EH (cell line): Measurements from ENCODE around the gene FSTL1.

Experiments used
- DNase-seq: peaks from one replicate; pipeline ENCODE4 v3.0.0-alpha.2; 2015; ENCODE audit warnings: low read depth

The FSTL1 gene, protein sequence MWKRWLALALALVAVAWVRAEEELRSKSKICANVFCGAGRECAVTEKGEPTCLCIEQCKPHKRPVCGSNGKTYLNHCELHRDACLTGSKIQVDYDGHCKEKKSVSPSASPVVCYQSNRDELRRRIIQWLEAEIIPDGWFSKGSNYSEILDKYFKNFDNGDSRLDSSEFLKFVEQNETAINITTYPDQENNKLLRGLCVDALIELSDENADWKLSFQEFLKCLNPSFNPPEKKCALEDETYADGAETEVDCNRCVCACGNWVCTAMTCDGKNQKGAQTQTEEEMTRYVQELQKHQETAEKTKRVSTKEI

DNA sequence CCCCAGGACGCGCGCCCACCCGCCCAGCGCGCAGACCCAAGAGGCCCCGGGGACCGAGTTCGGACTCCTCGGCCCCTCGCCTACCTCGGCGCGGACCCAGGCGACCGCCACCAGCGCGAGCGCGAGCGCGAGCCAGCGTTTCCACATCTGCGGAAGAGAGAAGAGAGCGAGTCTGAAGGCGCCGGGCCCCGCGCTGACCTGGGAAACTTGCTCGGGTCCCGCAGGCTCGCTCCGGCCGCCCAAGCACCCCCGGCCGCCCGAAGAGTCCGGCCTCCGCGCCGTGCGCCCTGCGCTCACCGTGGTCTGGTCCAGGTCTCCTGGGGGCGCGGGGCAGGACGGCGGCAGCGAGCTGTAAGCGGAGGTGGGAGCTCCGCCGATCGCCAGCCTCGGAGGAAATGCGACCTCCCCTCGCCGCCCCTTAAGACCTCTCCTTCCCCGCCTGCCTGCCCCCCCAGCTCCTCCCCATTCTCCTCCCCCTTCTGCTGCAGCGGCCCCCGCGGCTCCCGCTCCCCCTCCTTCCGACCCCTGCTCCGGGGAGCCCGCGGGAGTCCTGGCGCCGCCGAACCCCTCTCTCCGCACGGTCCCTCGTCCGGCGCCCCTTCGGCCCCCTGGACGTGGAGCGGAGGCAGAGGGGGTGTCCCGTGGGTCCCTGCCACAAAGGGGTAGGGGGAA lies at the start of gene FSTL1:
Gene FSTL1 (minus strand): TSS at position 393 of the 672 bp plus-strand sequence. CDS start 246 bp downstream, at position 147.
- DNase-seq = peak; percentile 87

DNA sequence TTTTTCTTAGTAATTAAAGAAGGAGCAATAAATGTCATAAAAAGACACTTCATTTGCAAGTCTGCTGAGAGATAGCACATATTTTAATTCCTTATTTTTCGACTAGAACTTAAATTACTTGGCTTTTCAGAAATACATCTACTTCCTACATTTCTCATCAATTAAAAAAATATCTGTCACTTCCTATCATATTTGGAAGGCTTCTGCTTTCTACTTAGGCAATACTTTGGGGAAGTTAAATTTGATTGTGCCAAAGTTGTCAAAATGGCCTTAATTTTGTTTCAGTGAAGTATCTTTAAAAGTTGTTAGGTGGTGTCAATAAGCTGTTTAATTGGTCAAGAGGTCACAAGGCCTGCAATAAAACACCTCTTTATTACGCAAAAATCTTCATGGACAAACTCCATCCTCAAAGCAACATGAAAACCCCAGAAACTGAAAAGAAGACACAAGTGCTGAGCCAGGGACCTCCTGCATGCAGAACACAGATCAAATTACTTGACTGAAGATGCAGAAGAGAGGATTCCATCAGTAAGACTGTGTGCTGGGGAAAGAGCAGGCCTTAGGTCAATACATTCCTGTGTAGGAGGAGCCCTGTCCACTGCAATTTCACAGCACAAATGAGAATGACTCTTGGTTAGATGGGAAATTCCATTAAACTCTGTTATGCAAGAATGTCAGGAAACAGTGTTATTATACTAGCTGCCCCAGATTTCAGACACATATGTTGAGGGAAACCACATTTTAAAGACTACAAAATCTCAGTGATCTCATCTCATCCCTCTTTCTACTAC lies 48.0 kb upstream of the FSTL1 start:
- peak; percentile 99 for DNase-seq

DNA sequence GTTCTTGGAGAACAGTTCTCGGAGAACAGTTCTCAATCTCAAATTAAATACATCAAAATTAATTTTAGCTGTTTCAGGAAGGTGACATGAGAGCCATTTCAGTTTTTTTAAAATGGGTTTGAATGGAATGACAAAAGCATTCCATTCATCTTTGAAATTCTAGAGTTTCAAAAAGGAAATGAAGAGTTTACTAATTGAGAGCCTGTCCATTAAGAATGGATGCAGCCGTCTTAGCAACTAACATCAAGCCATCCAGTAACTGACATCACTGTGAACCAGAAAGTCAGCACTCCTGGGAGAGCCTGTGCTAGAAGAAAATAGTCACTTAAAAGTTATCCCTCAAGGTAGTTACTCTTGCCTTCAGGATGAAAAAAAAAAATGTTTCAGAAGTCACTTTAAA lies 47.0 kb upstream of the FSTL1 start:
- DNase-seq = peak; percentile 78

DNA sequence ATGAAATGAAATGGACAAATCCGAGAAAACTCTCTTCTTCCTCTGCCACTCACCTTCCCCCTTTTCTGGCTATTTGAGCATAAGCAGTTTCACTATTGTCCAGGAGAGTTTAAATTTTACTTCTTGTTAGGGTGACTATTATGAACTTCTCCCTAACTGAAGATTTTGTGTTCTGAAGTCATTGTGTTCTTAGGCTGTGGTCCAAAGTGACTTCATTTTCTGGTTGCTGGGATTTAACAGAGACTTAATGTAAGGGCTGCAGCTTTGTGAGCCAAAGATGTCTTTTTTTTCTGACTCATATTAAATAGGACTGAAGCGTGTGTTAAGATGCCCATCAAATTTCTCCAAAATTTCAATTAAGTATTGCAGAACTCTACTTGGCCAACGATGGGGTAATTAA lies 46.5 kb upstream of the FSTL1 start:
- DNase-seq = peak; percentile 97

DNA sequence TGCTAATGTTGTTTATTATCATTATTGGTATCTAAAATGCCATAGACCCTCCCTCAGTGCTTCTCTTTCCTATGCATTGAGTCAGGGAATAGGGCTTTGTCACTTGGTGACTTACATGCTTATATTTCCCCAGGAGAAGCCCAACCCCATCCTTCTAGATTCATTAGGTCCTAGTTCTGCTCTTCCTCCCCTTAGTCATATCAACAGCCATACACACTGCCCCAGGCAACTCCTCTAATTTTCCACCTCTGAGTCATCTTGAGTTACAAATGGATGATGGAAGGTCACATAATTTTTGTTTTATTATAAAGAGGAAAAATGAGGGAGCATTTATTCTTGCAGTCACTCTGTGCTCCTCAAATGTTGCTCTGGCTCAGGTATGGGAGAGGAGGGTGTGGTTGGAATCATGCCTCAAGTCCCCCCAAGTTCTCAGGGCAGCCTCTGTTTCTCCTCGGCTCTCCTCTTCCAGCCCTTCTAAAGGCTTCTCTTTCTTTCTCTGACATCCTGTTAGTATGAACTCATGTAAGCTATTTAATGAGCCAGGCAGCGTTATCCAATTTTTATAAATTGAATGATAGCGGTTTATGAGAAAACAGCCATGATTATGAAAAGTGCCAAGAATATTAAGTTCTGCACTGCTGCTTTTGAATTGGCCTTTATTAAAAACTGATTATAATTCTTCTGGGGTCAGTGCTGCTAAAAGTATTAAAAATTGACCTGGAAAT lies 45.6 kb upstream of the FSTL1 start:
- peak; percentile 96 for DNase-seq

DNA sequence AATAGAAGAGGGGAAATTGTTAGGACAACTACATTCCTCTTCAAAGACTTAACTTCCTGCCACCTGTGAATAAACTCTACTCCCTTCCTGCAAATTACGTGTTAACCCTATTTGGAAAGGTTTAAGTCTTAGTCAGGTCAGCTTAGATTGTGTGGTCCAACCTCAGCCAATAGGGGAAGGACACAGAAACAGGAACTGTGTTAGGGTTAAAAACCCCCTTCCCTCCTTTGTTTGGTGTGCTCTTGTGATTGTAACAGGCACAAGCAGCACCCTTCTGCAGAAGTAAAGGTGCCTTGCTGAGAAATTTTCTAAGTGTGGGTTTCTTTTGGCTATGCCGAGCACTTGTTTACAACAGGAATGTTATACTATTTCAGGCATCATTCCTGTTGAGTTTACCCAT lies 45.0 kb upstream of the FSTL1 start:
- DNase-seq = no peak

DNA sequence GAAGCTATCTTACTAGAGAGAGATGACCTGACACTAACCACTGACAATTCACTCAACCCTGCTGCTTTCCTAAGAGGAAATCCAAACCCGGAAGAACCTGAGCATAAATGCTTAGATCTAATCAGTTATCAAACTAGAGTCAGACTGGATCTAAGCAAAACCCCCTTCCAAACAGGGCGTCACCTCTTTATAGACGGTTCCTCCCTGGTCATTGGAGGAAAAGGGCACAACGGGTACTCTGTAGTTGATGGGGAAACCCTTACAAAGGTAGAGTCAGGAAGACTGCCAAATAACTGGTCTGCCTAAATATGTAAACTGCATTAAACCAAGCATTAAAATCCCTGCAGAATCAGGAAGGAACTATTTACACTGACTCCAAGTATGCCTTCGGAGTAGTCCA lies 41.3 kb upstream of the FSTL1 start:
- no peak for DNase-seq

DNA sequence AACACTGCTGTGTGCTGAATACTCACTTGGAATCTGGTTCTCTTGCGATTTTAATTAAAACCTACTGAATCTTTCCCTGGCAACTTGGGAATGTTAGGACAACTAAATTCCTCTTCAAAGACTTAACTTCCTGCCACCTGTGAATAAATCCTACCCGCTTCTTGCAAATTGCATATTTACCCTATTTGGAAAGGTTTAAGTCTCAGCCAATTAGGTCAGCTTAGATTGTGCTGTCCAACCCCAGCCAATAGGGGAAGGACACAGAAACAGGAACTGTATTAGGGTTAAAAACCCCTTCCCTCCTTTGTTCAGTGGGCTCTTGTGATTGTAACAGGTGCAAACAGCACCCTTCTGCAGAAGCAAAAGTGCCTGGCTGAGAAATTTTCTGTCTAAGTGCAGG lies 38.6 kb upstream of the FSTL1 start:
- no peak for DNase-seq

DNA sequence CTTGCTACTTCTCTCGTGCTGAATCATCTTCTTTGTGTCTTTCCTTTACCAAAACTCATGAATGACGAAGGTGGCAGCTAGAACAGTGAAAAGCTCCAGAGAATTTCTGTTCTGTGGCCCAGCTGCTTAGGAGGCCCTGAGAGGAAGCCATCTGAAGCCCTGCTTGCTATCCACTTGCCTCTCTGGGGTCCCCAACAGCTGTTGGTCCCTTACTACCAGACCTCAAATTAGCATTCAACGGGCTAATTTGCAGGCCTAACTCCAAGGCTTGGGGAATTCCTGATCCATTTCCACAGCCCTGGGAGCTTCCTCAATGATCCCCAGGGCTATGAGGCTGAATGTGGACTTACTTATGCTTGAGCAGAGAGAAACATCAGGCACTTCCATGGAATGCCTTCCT lies 37.5 kb upstream of the FSTL1 start:
- DNase-seq = no peak

DNA sequence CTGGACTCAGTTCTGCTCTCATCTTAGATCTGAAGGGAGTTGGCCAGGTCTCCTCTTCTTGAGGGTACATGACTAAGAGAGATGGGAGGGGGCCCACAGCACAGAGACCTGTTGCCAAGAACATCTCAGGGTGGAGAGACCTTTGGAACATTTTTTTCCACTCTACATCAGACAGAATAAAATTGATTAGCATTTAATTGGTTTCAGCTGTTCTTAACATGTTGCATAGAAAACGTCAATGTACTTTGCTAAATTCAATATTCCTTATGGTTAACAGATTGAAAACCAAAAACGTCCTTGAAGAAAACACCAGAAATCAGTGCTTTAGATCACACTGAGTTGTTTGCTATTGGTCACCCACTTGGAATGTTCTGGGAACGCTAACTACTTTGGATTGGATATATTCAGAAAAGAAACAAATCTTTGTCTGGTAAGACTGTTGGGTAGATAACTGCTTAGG lies 36.4 kb upstream of the FSTL1 start:
- DNase-seq = peak; percentile 80

DNA sequence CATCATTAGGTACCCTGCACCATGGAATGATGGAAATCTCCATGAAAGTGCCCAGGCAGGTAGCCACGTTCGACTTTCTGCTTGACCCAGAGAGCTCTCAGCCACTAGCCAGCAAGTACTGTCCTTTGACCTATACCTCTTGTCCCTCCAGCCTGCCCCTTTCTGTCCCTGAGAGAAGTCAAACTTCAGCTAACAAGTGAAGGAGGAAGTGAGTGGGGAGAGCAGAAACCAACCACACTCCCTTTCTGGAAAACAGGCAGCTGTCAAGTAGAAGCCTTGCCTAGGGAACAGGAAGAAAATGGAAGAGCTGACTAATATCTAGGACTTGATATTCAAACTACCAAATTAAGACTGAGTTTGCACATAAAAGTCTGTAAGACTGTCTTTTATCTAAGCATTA lies 30.3 kb upstream of the FSTL1 start:
- DNase-seq = no peak

DNA sequence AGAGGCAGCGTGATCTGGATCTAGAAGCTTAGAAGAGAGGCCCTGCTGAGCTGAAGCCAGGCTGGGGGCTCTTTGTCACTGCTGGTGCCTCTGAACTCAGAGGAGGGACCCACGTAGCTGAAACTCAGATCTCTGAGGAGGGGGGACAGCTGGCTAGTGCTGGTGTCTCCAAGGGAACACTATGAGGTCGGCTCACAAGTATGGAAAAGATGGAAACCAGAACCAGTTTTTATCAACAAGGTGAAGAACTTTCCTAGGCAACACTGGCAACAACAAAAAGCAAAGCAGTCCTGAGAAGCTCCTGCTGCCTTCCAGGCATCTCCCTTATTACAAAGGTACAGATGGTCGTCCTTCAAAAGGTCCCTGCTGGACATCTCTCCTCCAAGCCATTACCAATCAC lies 27.0 kb upstream of the FSTL1 start:
- no peak for DNase-seq

DNA sequence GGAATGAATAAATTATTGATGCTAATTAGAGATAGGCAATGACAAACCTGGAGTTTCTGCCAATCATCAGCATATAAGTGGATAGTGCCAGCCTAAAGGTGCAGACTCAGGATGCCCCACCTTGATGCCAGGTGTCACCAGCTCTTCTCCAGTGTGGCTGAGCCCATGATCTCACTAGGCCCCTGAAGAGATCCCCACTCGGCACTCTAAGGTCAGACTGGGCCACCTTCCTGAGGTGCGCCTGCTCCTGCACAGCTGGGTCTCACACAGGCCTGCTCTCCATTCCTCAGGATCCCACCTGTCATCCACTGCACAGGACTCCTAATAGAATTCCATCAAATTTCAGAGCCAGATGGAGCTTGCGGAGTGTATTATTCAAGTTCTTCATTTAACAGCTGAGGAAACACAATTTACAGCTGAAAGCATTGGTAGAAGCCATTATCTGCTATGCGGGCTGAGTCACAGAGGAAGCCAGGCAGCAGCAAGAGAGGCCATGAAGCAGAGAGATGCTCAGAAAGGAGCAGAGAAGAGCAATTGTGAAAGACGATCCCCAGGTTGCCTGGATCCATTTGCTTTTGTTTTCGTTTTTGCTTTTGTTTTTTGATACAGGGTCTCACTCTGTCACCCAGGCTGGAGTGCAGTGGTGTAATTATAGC lies 25.1 kb upstream of the FSTL1 start:
- peak; percentile 68 for DNase-seq

DNA sequence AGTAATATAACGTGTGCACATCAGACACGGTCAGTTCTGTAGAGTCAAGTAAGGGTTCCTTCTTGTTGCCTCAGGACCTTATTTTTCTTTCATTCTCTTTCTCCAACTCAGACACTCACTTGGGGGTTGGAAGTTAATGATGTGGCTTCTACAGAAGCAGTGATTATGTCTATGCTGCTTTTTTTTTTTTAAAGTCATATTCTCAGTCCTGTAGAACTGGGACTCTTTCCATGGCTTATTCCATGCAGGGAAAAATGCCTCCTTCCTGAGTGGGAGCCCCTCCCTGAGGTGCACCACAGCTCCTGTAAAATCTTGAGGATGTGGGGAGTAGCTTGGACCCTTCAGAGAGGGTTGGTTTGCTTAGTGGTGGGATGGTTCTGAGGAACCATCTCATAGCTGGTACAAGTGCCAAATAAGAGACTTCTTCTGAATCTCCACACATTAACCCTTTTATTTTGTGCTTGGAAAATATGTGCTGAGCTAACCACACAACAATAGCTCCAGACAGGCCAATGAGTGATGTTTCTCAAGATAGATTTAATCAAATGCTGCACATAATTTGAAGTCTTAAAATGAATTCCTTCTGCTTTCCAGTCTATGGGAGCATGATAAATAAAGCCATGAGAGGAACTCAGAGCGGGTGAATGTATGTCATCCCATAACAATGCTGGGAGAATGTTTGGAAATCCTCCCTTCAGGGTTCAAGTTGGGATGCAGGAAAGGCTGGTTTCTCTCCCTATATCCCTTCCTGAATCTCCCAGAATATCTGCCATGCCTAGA lies 23.3 kb upstream of the FSTL1 start:
- peak; percentile 96 for DNase-seq

DNA sequence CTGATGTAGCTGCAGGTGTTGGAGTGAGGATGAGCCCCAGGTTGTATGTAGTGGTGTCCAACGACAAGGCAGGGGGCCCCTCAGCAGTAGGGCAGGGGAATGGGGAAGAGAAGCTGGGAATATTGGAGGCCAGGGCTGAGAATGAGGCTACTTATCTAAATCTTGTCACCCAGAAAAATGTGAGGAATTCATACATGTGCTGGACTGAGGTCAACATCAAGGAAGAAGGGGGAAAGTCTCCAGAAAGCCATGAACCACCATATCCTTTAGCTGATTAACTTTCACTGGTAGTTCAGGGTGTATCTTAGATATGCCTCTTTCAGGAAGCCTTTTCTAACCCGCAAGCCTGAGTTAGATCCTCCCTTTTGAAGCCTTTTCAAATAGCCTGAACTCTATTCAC lies 22.6 kb upstream of the FSTL1 start:
- DNase-seq = peak; percentile 76

DNA sequence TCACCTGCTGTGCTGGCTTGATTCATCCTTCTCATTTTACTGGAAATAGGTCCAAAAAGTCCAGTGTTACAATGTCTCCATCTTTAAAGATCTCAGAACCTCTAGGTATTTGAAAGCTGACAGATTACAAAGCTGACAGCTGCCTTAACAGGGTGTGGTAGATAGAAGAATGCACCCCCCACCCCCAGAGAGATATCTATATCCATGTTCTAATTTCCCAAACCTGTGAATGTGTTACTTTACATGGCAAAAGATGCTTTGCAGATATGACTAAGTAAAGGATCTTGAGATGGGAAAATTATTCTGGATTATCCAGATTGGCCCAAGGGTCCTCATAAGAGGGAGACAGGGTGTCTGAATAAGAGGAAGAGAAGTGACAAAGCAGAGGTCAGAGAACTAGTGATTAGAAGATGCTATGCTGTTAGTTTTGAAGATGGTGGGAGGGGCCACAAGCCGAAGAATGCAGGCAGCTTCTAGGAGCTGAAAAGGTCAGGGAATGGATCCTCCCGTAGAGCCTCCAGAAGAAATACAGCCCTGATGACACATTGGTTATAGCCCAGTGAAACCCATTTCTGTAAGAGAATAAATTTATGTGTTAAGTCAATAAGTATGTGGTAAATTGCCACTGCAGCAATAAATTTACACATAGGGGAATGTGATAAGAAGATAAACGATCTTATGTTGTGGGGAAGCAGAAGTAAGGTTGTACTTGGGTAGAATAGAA lies 21.5 kb upstream of the FSTL1 start:
- DNase-seq = peak; percentile 73

DNA sequence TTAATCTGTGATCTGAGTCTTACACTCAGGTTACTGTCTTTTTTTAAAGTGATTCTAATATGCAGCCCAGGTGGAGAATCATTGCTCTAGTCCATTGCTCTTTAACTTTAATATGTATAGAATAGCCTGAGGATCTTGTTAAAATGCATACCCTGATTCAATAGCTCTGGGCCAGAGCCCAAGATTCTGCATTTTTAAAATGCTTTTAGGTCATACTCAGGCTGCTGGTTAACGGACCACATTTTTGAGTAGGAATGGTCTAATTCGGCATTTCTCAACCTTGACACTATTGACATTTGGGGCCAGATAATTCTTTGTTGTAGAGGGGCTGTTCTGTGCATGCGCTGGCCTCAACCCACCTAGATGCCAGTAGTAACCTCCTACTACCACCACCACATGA lies 20.9 kb upstream of the FSTL1 start:
- DNase-seq = peak; percentile 90

DNA sequence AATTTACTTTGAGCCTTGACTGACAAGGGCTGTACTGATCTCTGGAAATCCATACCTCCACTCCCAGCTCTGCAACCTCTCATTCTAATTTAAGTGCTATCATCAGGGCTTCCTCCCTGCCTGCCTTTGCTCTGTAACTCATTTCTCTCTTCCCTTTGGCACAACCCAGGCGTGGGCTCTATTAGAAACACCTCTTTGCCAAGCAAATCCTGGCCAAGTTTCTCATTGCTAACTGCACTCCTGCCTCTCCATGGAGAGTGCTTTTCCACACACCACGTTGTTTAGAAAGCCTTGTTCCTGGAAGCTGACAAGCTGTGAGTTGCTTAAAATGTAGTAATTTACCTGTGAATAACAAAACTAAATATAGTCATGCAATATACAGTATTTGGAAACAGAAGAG lies 20.1 kb upstream of the FSTL1 start:
- no peak for DNase-seq

DNA sequence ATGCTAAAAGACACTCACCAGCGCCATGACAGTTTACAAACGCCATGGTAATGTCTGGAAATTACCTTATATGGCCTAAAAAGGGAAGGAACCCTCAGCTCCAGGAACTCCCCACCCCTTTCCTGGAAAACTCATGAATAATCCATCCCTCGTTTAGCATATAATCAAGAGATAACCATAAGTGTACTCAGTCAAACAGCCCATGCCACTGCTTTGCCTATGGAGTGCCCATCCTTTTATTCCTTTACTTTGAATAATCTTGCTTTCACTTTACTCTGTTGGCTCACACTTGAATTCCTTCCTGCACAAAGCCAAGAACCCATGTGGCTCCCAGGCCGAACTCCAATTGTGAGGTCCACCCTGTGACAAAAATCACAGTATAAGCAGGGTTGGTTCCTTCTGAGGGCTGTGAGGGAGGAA lies 19.1 kb upstream of the FSTL1 start:
- DNase-seq = no peak

DNA sequence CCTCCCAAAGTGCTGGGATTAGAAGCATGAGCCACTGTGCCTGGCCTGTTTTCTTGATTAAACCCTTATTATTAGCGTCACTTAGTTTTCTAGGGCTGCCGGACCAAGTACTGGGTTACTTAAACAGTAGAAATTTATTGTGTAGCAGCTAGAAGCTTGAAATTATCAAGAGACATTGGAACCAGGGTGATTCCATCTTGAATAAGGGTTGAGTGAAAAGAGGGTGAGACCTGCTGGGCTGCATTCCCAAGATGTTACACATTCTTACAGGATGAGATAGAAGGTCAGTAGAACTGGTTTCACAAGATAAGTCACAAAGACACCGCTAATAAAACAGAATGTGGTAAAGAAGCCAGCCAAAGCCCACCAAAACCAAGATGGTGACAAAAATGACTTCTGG lies 18.6 kb upstream of the FSTL1 start:
- peak; percentile 89 for DNase-seq
